ENCODE data around the gene RIMKLA. TPM values are rescaled to one million over a fixed set of nuclear protein-coding genes. Genes with fewer than 3 reads are reported as not detected.
A peak's percentile ranks its signal among the peaks of the same experiment; 100 is the strongest.

The RIMKLA gene
- total RNA-seq, 2 donors from 2014 or later = 6.4 to 16.3 TPM

DNA sequence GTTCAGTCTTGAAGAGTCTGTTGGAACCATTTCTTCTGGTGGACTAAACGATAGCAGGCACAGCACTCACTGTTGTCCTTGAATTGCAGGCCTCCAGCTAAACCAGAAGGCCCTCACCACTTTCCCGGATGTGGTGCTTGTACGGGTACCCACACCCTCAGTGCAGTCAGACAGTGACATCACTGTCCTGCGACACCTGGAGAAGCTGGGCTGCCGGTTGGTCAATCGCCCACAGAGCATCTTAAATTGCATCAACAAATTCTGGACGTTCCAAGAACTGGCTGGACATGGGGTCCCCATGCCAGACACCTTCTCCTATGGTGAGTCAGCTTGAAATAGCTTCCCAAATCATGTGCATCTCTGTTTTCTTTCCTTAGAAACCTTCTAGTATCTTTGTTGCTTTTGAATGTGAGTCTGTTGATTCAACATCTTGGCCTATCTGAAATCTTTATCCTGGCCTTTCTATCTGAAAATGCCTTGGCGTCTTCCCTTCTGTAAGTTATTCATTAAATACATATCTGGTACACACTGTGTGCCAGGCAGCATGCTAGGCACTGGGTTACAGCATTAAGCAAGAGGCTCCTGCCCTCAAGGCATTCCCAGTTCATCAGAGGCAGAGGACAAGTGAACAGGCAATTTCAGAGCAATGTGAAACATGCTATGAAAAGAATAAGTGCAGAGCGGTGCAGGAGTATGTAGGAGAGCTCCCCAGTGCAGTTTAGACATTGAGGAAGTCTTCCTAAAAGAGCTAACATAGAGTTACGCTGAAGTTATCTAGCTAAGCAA, 18.9 kb downstream of the RIMKLA start:
- no peak for ATAC-seq (replicated peaks)
- peaks cover under 1% of the 10 kb centered on the region for H3K27me3 Mint-ChIP-seq
- H3K27ac Mint-ChIP-seq = no peak overlapping the region
- no peaks in the 10 kb centered on the region for H3K4me1 Mint-ChIP-seq
- no peak overlapping the region for H3K4me3 Mint-ChIP-seq
- peaks cover 2% of the 10 kb centered on the region for H3K36me3 Mint-ChIP-seq (ENCODE audit: low read depth)
- no peaks in the 10 kb centered on the region for H3K9me3 Mint-ChIP-seq

DNA sequence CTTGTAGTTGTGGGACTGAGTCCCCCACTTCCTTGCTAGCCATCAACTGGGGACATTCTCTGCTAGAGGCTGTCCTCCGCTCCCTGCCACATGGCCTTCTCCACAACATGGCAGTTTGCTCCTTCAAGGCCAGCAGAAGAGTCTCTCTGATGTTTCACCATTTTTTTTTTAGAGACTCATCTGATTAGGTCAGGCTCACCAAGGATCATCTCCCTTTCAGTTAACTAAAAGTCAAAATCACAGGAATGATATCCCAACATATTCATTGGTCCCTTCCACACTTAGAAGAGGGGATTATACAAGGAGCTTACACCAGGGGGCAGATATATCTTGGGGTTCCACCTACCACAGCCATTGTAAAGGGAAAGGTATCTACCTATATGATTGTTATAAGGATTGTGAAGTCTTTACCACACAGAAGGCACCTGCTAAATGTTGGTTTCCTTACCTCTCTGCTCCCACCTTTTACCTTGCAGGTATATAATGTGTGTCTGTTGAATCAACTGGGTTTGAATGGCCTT, 23.3 kb downstream of the RIMKLA start:
- Mint-ChIP-seq H3K4me1 (no peaks in the 10 kb centered on the region), H3K36me3 (ENCODE audit: low read depth) (peaks cover 11% of the 10 kb centered on the region), H3K27ac (no peak overlapping the region), H3K27me3 (peaks cover 15% of the 10 kb centered on the region), H3K9me3 (no peaks in the 10 kb centered on the region), H3K4me3 (no peak overlapping the region)
- ATAC-seq (replicated peaks) = no peak

DNA sequence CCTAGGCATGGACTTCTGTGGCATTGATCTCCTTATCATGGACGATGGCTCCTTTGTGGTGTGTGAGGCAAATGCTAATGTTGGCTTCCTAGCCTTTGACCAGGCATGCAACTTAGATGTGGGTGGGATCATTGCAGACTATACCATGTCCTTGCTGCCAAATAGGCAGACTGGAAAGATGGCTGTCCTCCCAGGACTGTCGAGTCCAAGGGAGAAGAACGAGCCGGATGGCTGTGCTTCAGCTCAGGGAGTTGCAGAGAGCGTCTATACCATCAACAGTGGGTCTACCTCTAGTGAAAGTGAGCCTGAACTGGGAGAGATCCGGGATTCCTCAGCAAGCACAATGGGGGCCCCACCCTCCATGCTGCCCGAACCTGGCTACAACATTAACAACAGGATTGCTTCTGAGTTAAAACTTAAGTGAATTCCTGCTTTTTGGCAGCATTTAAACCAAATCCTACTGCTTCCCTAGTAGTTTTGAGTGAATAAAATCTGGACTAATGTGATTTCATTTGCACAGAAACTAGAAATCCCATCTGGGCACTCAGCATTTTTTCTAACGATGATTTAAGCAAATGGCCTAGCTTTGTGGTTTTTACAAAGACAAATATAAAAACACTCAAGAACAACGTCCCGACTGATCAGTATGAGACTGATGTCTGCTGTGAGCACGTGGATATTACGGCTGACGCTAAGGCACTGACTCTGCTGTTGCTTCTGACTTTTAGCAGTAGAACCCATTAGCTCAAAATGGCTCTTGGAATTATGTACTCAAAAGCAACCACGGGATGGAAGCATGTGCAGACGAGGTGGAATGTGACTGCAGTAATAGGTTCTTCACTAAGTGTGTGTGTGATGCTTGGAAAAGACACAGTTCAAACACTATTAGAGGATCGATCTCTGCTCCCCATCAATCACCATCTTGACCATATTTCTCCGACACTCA, 34.2 kb downstream of the RIMKLA start:
- no peaks in the 10 kb centered on the region for H3K9me3 Mint-ChIP-seq
- H3K4me3 Mint-ChIP-seq = no peak overlapping the region
- H3K36me3 Mint-ChIP-seq (ENCODE audit: low read depth) = peaks cover 16% of the 10 kb centered on the region
- H3K4me1 Mint-ChIP-seq = peaks cover 4% of the 10 kb centered on the region
- H3K27ac Mint-ChIP-seq = no peak overlapping the region
- no peak for ATAC-seq (replicated peaks)
- H3K27me3 Mint-ChIP-seq = peaks cover 14% of the 10 kb centered on the region

DNA sequence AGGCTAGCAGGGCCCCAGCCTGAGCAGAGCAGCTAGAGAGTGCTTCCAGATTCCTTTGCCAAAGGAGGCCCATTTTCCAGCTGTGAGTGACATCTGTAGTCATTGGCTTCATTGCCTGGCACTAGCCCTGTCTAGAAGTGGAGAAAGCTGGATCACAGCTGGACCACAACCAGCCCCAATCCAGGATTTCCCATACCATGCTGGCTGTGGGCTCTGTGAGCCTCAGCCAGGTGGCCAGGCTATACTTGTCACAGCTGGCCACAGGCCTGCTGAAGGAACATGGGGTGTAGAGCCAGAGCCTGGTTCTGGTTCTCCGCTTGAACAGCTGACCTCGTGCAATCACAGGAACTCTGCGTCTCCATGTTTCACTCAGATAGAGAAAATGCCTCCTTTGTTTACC, 36.6 kb downstream of the RIMKLA start:
- Mint-ChIP-seq H3K27me3 (peaks cover 18% of the 10 kb centered on the region), H3K4me3 (no peak overlapping the region), H3K4me1 (no peaks in the 10 kb centered on the region), H3K36me3 (ENCODE audit: low read depth) (peaks cover 6% of the 10 kb centered on the region), H3K9me3 (no peaks in the 10 kb centered on the region), H3K27ac (no peak overlapping the region)
- no peak for ATAC-seq (replicated peaks)

DNA sequence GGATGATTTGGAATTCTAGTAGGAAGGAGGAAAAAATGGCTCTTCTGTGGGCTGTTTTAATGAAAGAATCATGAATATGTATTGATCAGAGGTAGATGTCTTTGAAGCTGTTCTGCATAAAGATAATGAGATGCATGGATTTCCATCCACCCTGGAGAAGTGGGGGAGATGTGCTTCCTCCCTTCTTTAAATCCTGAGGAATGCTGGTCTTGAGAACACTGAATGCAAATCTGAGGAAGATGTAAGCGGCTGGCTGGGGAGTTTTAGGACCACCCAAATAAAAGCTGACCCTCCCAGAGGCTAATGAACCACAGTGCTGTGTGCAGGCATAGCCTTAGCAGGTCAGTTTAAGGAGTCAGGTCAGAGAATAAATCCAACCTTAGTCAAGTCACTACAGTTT, 37.9 kb downstream of the RIMKLA start:
- Mint-ChIP-seq H3K9me3 (no peaks in the 10 kb centered on the region), H3K4me3 (no peak overlapping the region), H3K27me3 (peaks cover 16% of the 10 kb centered on the region), H3K36me3 (ENCODE audit: low read depth) (peaks cover 6% of the 10 kb centered on the region), H3K4me1 (no peaks in the 10 kb centered on the region), H3K27ac (no peak overlapping the region)
- ATAC-seq (replicated peaks) = no peak

DNA sequence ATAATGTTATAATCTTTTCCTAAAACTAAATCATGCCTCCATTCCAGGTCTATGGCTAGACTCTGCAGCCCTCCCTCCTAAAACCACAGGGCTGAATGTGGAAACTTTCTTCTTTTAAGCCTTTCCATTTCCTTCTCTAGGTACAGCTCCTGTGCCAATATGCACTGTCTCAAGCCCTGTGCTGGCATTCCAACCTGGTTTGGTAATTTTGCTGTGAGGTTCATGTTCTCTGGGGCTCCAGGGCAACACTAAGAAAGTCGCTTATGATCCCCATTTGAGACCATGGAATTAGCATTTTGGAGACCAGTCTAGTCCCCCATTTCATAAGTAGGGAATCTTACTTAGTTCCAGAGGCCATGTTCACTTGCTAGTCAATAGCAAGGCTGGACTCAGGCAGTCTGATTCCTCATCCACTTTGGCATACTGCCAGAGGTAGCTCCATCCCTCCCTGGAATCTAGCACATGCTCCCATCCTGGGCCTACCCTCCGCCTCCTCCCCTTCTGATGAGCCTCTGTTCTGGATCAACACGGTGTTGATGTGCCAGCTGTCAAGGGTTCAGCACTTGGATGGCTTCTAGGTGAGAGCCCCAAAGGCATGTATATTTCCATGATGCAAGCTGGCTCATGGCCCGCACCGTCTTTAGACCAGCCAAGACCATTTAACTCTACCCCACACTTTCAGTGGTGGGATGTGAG, 38.7 kb downstream of the RIMKLA start:
- Mint-ChIP-seq H3K36me3 (ENCODE audit: low read depth) (peaks cover 4% of the 10 kb centered on the region), H3K4me3 (no peak overlapping the region), H3K27ac (no peak overlapping the region), H3K4me1 (no peaks in the 10 kb centered on the region), H3K27me3 (peaks cover 13% of the 10 kb centered on the region), H3K9me3 (no peaks in the 10 kb centered on the region)
- ATAC-seq (replicated peaks) = no peak

DNA sequence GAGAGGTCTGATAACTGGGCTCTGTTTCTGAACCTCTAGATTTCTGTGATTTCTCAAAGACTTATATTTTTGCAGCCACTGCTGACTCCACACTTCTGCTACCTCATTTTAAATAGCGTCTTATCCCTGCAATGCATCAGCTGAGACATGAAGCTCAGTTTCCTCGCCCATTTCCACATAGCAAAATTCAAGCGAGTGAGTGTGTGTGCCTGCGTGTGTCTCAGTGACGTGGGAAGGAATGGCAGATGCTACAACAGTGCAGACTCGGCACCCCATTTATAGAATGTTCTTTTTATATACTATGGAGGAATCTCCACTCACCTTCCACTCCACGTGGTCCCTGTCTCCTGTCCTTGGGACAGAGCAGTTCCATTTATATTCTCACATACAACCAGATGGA, 39.5 kb downstream of the RIMKLA start:
- Mint-ChIP-seq H3K4me3 (no peak overlapping the region), H3K36me3 (ENCODE audit: low read depth) (no peaks in the 10 kb centered on the region)
- ATAC-seq (replicated peaks) = no peak

DNA sequence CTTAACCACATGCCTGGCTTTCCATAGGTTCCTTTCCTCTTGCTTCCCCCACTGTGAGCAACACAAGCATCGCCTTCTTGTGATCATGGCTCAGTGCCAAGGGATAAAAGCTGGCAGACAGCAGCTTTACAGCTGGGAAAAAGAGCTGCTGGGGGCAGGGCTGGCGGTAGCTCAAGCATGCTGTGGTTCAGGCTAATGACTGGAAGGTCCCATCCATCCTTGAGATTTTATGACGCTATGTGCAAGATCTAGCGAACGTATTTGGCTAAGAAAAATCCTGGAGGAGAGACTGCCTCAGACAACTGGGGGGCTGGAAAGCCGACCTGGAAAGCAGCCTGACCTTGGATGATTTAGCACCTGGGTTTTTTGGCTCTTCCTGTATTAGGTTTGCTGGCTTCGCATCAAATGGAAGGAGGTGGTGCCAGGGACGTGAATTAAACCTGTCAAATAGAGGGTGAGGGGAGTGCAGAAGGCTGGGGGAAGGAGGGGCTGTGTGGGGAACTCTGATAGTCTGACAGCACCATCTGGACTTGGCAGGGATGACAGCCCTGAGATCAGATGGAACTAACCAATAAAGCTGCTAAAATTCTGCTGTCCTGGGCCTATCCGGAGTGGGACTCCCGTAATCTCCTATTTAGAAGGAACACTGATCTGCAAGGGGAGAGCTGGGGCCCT, 40.5 kb downstream of the RIMKLA start:
- Mint-ChIP-seq H3K9me3 (no peaks in the 10 kb centered on the region), H3K4me1 (no peaks in the 10 kb centered on the region), H3K36me3 (ENCODE audit: low read depth) (no peaks in the 10 kb centered on the region), H3K4me3 (no peak overlapping the region), H3K27ac (no peak overlapping the region), H3K27me3 (peaks cover 10% of the 10 kb centered on the region)
- ATAC-seq (replicated peaks) = no peak

More for the DNA sequence above, 39.5 kb downstream of the RIMKLA start:
- H3K4me1 Mint-ChIP-seq = no peaks in the 10 kb centered on the region
- no peaks in the 10 kb centered on the region for H3K9me3 Mint-ChIP-seq
- H3K27me3 Mint-ChIP-seq = peaks cover 13% of the 10 kb centered on the region
- H3K27ac Mint-ChIP-seq = no peak overlapping the region

DNA sequence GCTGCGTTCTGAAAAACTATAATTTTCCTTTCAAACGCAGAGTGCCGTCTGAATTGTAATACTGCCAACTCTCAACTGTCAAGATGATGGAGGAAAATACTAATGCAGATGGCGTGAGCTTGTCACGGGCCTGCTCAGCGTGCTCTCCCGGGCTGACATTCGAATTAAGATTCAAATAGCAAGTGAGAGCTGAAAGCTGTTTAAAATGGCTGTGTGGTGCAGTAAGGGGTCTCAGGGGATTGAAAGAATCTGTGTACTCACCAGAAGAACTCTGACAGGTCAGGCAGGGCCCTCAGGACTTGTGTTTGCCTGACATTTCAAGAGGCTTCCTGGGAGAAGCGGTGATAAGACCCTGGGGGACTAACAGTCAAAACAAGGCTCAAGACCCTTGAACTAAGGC, 42.1 kb downstream of the RIMKLA start:
- Mint-ChIP-seq H3K4me3 (no peak overlapping the region), H3K9me3 (no peaks in the 10 kb centered on the region), H3K4me1 (no peaks in the 10 kb centered on the region)

DNA sequence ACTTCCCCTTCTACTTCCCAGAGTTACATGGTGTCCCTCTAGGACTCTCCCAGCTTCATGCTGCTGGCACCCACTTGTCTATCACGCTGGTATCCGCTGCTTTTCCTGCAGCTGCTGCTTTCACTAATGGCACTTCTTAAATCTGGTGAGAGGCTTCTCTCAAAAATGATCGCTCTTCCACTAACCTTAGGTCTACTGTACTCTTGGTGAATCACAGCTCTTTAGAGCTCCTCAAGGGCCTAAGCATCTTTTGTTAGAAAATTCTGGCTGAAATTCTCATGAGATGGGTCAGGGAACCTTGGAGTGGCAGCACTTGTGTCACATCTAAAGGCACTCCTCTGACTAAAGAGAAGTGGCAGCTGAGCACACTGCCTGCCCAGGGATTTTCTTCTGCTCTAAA, 43.1 kb downstream of the RIMKLA start:
- Mint-ChIP-seq H3K27me3 (peaks cover 10% of the 10 kb centered on the region), H3K4me1 (no peaks in the 10 kb centered on the region), H3K4me3 (no peak overlapping the region), H3K27ac (no peak overlapping the region), H3K9me3 (no peaks in the 10 kb centered on the region), H3K36me3 (ENCODE audit: low read depth) (no peaks in the 10 kb centered on the region)
- no peak for ATAC-seq (replicated peaks)

More for the DNA sequence above, 42.1 kb downstream of the RIMKLA start:
- H3K27me3 Mint-ChIP-seq = peaks cover 10% of the 10 kb centered on the region
- no peak for ATAC-seq (replicated peaks)
- H3K36me3 Mint-ChIP-seq (ENCODE audit: low read depth) = no peaks in the 10 kb centered on the region
- no peak overlapping the region for H3K27ac Mint-ChIP-seq

DNA sequence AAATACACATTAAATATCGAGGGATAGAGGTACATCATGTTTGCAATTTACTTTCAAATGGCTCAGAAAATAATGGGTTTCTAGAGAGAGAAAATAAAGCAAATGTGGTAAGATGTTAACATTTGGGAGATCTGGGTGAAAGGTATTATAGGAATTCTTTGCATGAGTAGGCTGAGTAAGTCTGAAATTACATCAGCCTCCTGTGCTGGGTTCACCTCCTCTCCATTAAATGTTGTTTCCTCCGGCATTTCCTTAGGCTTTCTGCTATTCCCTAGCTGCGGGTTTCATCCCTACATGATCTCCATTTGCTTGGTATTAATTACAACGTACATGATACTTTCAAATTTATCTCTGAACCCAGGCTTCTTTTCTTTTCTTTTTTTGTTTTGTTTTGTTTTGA, 43.6 kb downstream of the RIMKLA start:
- no peaks in the 10 kb centered on the region for H3K4me1 Mint-ChIP-seq
- no peaks in the 10 kb centered on the region for H3K9me3 Mint-ChIP-seq
- H3K4me3 Mint-ChIP-seq = no peak overlapping the region
- H3K27ac Mint-ChIP-seq = no peak overlapping the region
- no peak for ATAC-seq (replicated peaks)
- no peaks in the 10 kb centered on the region for H3K36me3 Mint-ChIP-seq (ENCODE audit: low read depth)
- H3K27me3 Mint-ChIP-seq = peaks cover 10% of the 10 kb centered on the region

DNA sequence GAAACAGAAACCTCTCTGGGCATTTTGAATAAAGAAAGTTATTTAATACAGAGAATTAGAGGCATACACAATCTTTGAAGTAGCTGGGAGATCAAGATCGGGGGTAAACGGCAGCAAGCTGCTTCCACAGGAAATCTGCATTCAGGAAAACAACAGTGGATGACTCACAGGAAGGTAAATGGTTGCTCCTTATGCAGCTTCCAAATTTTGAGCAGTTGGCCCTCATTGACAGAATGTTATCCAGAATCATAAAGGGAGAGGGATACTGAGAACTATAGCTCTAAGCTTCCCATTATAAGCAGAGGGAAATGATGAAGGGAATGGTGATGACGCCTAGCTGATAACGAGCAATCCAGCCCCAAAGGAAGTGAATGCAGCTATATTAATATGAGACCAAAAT, 46.6 kb downstream of the RIMKLA start:
- H3K4me1 Mint-ChIP-seq = no peaks in the 10 kb centered on the region
- H3K36me3 Mint-ChIP-seq (ENCODE audit: low read depth) = no peaks in the 10 kb centered on the region
- peaks cover 3% of the 10 kb centered on the region for H3K27me3 Mint-ChIP-seq
- no peak for ATAC-seq (replicated peaks)
- no peak overlapping the region for H3K4me3 Mint-ChIP-seq
- peak overlapping the region; percentile 28 for H3K27ac Mint-ChIP-seq
- H3K9me3 Mint-ChIP-seq = no peaks in the 10 kb centered on the region

DNA sequence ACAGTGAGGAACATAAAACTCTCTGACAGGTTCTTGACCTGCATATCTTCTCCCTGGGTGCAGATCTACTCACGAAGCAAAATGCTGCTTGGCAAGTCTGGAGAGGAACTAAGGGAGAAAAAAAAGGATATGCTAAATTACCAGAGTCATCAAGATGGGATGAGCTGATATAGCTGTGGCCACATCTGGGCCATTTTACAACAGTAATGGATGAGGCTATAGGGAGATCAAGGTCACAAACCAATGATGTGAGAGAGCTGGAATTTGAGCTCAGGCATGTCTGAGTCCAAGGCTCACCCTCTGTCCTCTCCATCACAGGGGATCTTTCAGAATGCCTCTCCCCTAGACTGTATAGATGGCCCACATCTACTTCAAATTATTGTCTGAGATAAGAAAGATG, 49.0 kb downstream of the RIMKLA start:
- Mint-ChIP-seq H3K9me3 (no peaks in the 10 kb centered on the region), H3K4me3 (no peak overlapping the region), H3K4me1 (no peaks in the 10 kb centered on the region), H3K27ac (no peak overlapping the region), H3K27me3 (peaks cover 3% of the 10 kb centered on the region), H3K36me3 (ENCODE audit: low read depth) (no peaks in the 10 kb centered on the region)
- no peak for ATAC-seq (replicated peaks)

All from activated T-helper 17 cell treated with anti-CD3 and anti-CD28 coated beads, Interleukin-2, amount 50 U/mL, for 72 hours (primary cell).